ENCODE results near the gene ZC3H12D. TPM values are rescaled to one million over a fixed set of nuclear protein-coding genes. Genes with fewer than 3 reads are reported as not detected.

ZC3H12D gene
- total and polyA plus RNA-seq, 2 experiments from 2014 or later, result 0.07 TPM; not detected in 1

- Mint-ChIP-seq H3K4me1 (peaks cover 16% of the 10 kb centered on the region), H3K4me3 (no peak overlapping the region), H3K27me3 (ENCODE audit: insufficient read depth, low read depth, poor library complexity) (peaks cover 3% of the 10 kb centered on the region), H3K9me3 (no peaks in the 10 kb centered on the region), H3K36me3 (ENCODE audit: low read depth) (no peaks in the 10 kb centered on the region; the same call in 2 of the 3 replicates), H3K27ac (no peak overlapping the region)
- no peak overlapping the region for H3K27ac ChIP-seq (ENCODE audit: low read depth)
- H3K79me2 ChIP-seq (replicated peaks; ENCODE audit: insufficient read depth), result no peaks in the 10 kb centered on the region
- H3K4me1 ChIP-seq (ENCODE audit: insufficient read depth), result peaks cover 9% of the 10 kb centered on the region
- H3K4me3 ChIP-seq, result no peak overlapping the region
- H3F3A ChIP-seq (replicated peaks; ENCODE audit: low read depth), result no peaks in the 10 kb centered on the region
- ATAC-seq, result peak; percentile 53
- no peaks in the 10 kb centered on the region for H3K36me3 ChIP-seq (ENCODE audit: insufficient read depth)
- H2AFZ ChIP-seq, result peak overlapping the region; percentile 72
- no peaks in the 10 kb centered on the region for H4K20me1 ChIP-seq (replicated peaks; ENCODE audit: insufficient read depth)
- H3K4me2 ChIP-seq, result no peak overlapping the region
- H3K27me3 ChIP-seq (ENCODE audit: insufficient read depth), result no peaks in the 10 kb centered on the region
- DNase-seq (ENCODE audit: low spot score), result no peak
- no peaks in the 10 kb centered on the region for H3K9me2 ChIP-seq (ENCODE audit: insufficient read depth)
- no peak for TF ChIP-seq CTCF (conservative IDR thresholded peaks at IDR 0.05; ENCODE audit: low read depth in 2 of 2)
- TF ChIP-seq REST (IDR thresholded peaks at IDR 0.05; ENCODE audit: unreplicated experiment), result no peak
- TF ChIP-seq EZH2phosphoT487 (IDR thresholded peaks at IDR 0.05; ENCODE audit: unreplicated experiment), result no peak
- no peak for TF ChIP-seq STAT1 (IDR thresholded peaks at IDR 0.05; ENCODE audit: unreplicated experiment)
- TF ChIP-seq EZH2 (IDR thresholded peaks at IDR 0.05; ENCODE audit: low read depth, unreplicated experiment), result no peak
- TF ChIP-seq ZNF331 (CRISPR knock-in tag; IDR thresholded peaks at IDR 0.05; ENCODE audit: low read depth), result no peak
- no peak for TF ChIP-seq CREB1 (CRISPR knock-in tag; IDR thresholded peaks at IDR 0.05; ENCODE audit: low read depth)
- no peak for TF ChIP-seq JUNB (IDR thresholded peaks at IDR 0.05; ENCODE audit: unreplicated experiment)
- no peak for TF ChIP-seq ETS1 (IDR thresholded peaks at IDR 0.05)
- no peak for TF ChIP-seq ZNF462 (CRISPR knock-in tag; IDR thresholded peaks at IDR 0.05)
- TF ChIP-seq POLR2AphosphoS5 (IDR thresholded peaks at IDR 0.05; ENCODE audit: low read depth), result no peak
- no peak for TF ChIP-seq ZNF114 (CRISPR knock-in tag; IDR thresholded peaks at IDR 0.05)
- TF ChIP-seq NANOG (IDR thresholded peaks at IDR 0.05; ENCODE audit: borderline replicate concordance), result no peak
Observed at GRCh38 chr6:149423964-149424440, 60.8 kb downstream of the ZC3H12D start.
